Midbrain (tissue), 1 donor: ENCODE data around the gene BTG3.

Experiments used
- DNase-seq: peaks from one replicate; lab custom pipeline; 2025; lab: John Stamatoyannopoulos, UW

BTG3 gene

GRCh38 chr21:17585875-17586450, 26.7 kb downstream of the BTG3 start:
- DNase-seq: peak; percentile 78

- DNase-seq: no peak
Measured at GRCh38 chr21:17583898-17584297, 28.8 kb downstream of the BTG3 start.

- DNase-seq: no peak
Measured at GRCh38 chr21:17580319-17580718, 32.4 kb downstream of the BTG3 start.

- no peak for DNase-seq
Measured at GRCh38 chr21:17578876-17579275, 33.8 kb downstream of the BTG3 start.

GRCh38 chr21:17578162-17578561, 34.5 kb downstream of the BTG3 start:
- no peak for DNase-seq

- no peak for DNase-seq
Measured at GRCh38 chr21:17577701-17578100, 35.0 kb downstream of the BTG3 start.

- no peak for DNase-seq
Measured at GRCh38 chr21:17576080-17576835, 36.4 kb downstream of the BTG3 start.

GRCh38 chr21:17575076-17575475, 37.6 kb downstream of the BTG3 start:
- no peak for DNase-seq

GRCh38 chr21:17572431-17572830, 40.3 kb downstream of the BTG3 start:
- DNase-seq: no peak

GRCh38 chr21:17570786-17571185, 41.9 kb downstream of the BTG3 start:
- DNase-seq: no peak

- DNase-seq: no peak
Measured at GRCh38 chr21:17560377-17561025, 52.2 kb downstream of the BTG3 start.

GRCh38 chr21:17554679-17555465, 57.8 kb downstream of the BTG3 start:
- peak; percentile 71 for DNase-seq

- no peak for DNase-seq
Measured at GRCh38 chr21:17554120-17554519, 58.6 kb downstream of the BTG3 start.

GRCh38 chr21:17552410-17552809, 60.3 kb downstream of the BTG3 start:
- no peak for DNase-seq

GRCh38 chr21:17550671-17551308, 61.9 kb downstream of the BTG3 start:
- DNase-seq: no peak

GRCh38 chr21:17548262-17548661, 64.4 kb downstream of the BTG3 start:
- no peak for DNase-seq

- no peak for DNase-seq
Measured at GRCh38 chr21:17545007-17545406, 67.7 kb downstream of the BTG3 start.
